GM19099 (cell line): ENCODE measurements around the gene NPSR1.
A peak's percentile ranks its signal among the peaks of the same experiment; 100 is the strongest.

Source experiments
- POLR2A ChIP-seq: IDR thresholded peaks from 3 replicates; pipeline ENCODE4 v1.6.1; 2011; ENCODE audit warnings: low read depth; ENCODE audit not compliant: insufficient read length; ENCODE audit errors: extremely low read depth

Gene NPSR1

GRCh38 chr7:34748728-34749089, 90.7 kb downstream of the NPSR1 start:
- TF ChIP-seq POLR2A = no peak

GRCh38 chr7:34749446-34749845, 91.4 kb downstream of the NPSR1 start:
- no peak for TF ChIP-seq POLR2A

DNA sequence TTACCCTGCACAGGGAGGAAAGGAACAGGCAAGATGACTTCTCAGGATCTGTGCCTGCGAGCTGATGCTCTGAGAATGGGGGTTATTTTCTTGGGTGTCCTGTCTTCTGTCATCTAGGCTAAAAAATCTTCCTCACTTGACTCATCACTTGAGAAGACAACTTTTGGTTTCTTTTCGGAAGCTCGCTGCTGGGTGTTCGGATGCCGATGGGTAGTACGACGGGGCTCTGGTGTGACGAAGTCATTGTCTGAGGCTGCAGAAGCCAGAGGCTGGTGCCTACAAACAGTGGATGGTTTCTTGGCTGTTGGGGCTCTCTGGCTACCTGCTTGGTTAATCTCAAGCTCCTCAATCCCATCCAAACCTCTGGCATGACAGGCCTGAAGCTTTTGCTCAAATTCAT, 92.2 kb downstream of the NPSR1 start:
- no peak for TF ChIP-seq POLR2A

DNA sequence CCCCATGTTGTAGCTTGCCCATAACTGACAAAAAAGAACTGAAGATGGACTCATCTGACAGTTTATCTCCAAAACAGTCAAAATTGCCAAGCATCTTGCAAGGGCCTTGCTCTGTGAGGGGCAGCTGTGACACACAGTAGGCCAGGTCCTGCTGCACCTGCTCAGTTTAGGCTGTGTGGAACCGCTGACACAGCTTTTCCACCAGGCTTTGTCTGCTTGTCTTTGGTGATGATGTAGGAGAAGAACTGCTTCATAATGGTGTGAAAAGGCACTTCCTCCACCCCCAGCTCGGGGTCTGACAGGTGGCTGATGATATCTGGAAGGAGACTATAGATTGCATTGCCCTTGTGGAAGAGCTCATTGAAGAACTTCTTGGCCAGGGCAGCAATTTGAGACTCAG, 92.6 kb downstream of the NPSR1 start:
- no peak for TF ChIP-seq POLR2A

GRCh38 chr7:34751725-34752643, 94.0 kb downstream of the NPSR1 start:
- TF ChIP-seq POLR2A = no peak

DNA sequence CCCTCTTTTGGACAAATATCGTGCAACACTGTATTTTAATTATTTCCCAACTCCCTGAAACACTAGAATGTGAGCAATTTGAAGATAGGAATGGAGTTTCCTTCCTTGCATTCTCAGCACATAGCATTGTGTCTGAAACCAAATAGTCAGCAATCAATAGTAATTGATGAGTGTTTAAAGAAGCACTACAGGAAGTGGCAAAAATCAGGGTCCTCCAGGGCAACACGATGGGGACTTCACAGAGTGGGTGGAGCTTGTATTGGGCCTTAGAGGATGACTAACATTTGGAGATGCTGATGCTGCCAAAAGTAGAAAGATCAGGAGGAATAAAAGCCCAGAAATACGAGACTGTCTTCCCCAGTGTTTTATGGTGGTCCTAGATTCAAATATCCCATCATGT, 94.9 kb downstream of the NPSR1 start:
- TF ChIP-seq POLR2A = no peak

DNA sequence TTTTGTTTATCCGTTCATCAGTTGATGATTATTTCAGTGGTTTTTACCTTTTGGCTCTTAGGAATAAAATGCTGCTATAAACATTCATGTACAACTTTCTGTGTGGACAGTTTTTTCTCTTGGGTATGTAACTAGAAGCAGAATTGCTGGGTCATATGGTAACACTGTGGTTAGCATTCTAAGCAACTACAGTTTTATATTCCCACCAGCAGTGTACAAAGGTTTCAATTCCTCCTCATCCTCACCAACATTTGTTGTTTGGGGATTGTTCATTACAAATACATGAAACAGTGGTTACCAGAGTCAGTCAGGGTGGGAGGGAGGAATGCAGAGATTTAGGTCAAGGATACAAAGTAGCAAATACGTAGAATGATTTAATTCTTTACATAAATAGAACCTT, 97.0 kb downstream of the NPSR1 start:
- no peak for TF ChIP-seq POLR2A

GRCh38 chr7:34756025-34756437, 98.0 kb downstream of the NPSR1 start:
- TF ChIP-seq POLR2A = peak; percentile 61

- no peak for TF ChIP-seq POLR2A
Observed at GRCh38 chr7:34756691-34757090, 98.7 kb downstream of the NPSR1 start.

DNA sequence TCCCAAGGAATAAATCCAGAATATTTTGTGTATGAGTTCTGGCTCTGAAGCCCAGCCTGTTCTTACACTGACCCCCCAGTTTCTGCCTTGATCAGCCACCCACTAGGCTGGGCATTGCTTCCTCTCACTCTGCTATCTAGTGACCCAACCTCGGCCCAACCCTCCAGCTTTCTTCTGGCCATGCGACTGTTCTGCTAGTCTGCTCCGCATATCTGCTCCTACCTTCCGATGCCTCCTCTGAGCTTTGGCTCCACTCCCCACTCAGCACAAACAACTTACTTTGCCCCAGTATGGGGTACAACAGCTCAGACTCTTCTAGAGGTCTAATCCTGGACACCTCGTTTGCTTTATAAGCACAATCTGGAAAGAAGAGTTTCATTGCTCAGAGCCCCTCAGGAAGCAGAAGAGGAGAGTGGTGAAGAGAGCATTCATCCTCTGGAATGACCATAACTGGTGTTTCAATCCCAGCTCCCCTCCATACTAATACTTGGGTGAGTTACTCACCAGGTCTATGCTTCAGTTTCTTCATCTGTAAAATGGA, 99.6 kb downstream of the NPSR1 start:
- TF ChIP-seq POLR2A = no peak

DNA sequence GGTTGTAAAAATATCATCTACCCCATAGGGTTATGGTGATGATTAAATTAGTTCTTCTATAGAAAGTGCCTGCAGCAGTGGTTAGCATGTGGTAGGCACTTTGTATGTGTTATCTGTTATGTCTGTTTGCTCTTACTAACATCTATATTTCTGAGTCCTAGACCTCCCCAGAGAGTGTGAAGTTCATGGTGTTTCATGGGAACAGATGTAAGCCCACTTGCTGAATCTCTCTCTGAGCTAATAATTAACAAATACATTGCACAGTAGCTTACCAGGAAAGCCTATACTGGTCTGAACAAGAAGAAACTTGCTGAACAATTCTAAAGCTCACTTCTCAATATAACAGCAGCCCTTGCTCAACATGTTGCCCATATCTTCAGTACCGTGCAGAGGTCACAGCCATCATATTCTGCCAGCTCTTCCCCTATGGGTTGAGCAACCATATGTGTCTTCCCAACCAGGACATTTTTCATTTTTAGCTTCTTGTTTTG, 100.1 kb downstream of the NPSR1 start:
- TF ChIP-seq POLR2A = peak; percentile 39

DNA sequence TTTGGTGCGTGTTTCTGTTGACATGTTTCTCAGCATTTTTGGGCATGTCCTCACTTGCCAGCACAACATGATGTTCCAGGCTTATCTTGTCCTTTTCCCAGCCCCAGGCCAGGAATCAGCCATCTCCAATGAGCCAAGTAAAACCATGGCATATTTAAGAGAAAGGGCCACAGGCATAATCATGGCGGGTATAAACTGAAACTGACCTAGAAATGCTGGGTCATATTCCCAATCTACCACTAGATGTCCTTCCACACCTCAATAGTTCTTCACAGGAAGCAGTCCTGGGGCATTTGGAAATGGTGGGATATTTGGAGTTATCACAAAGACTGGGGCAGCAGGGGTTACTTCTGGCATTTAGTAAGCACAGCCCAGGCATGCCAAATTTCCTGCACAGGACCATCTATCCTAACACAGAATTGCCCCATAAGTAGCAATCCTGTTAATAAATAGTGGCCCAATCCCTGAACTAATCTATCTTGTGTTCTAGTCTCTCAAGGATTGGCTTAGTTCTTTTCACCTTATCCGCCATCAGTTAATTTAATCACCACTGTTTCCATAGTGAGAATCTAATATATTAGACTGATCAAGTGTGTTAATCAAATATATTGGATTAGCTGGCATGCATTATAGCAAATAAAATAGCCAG, 101.6 kb downstream of the NPSR1 start:
- TF ChIP-seq POLR2A = no peak

- no peak for TF ChIP-seq POLR2A
Observed at GRCh38 chr7:34760271-34760670, 102.3 kb downstream of the NPSR1 start.

DNA sequence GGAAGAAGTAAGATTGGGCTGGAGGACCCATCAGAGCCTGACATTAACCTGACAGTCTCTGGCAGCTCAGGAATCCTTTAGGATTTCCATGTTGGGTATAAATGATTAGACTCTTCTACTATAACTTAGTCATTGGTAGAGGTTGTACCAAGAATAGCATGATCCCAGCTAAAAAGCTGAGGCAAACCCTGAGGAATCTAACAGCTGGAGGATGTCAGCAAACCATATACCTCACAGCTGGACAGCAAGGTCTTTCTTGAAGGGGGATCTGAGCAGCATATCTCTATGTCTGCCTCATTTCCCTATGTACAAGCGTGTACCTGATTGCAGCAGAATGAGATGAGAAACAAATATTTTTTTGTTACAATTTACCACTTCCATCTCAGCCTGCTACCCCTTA, 103.2 kb downstream of the NPSR1 start:
- no peak for TF ChIP-seq POLR2A

- no peak for TF ChIP-seq POLR2A
Observed at GRCh38 chr7:34761627-34762026, 103.6 kb downstream of the NPSR1 start.

DNA sequence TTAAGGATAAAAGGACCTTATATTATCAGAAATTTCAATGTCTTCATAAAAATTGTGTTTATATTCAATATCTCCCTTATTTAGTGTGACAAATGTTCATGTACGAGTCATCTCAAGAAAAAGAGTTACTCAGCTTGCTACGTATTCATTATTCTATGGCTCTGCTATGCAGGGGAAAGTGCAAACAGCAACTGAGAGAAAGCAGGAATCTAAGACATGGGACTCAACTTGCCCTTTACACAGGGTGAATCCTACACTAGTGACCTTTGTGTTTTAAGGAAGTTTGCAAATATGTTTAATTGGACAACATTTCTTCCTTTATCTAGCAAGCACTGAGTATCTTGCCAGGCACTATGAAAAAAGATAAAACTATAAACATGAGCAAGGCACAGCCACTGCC, 104.7 kb downstream of the NPSR1 start:
- no peak for TF ChIP-seq POLR2A
